GM23338 (cell line): ENCODE measurements around the gene CEMIP2. TPM values are rescaled to one million over a fixed set of nuclear protein-coding genes. Genes with fewer than 3 reads are reported as not detected.

ENCODE experiments used
- ATAC-seq: fragments of 200-7000 bp; cut with Tn5 transposase; 3 replicates; pipeline ENCODE4 v1.9.1; 2020
- DNase-seq: peaks from one replicate; pipeline ENCODE4 v3.0.0-alpha.2; 2015; ENCODE audit warnings: low spot score
- H2AFZ ChIP-seq: fragments of 200-600 bp; sonication (generic); 2 replicates; pipeline ENCODE4 v1.8.0; 2016; ENCODE audit warnings: antibody characterized with exemption, mild to moderate bottlenecking, moderate library complexity
- H3F3A ChIP-seq: fragments of 200-600 bp; sonication (generic); replicated peaks from 2 replicates; pipeline ENCODE4 v1.8.0; 2017; ENCODE audit warnings: antibody characterized with exemption, mixed run types, low read depth
- H3K27ac ChIP-seq: fragments of 200-600 bp; sonication (generic); 2 replicates; pipeline ENCODE4 v1.6.1; 2016; ENCODE audit warnings: low read depth
- H3K27me3 ChIP-seq: fragments of 200-600 bp; sonication (generic); 2 replicates; pipeline ENCODE4 v1.8.0; 2016; ENCODE audit warnings: mild to moderate bottlenecking, mixed run types, moderate library complexity; ENCODE audit not compliant: insufficient read depth
- H3K36me3 ChIP-seq: fragments of 200-600 bp; sonication (generic); 2 replicates; pipeline ENCODE4 v1.8.0; 2016; ENCODE audit warnings: mild to moderate bottlenecking; ENCODE audit not compliant: insufficient read depth
- H3K4me1 ChIP-seq: fragments of 200-600 bp; sonication (generic); 2 replicates; pipeline ENCODE4 v1.8.0; 2016; ENCODE audit warnings: mild to moderate bottlenecking, moderate library complexity; ENCODE audit not compliant: insufficient read depth
- H3K4me2 ChIP-seq: fragments of 200-600 bp; sonication (generic); 2 replicates; pipeline ENCODE4 v1.7.1; 2017; ENCODE audit warnings: mixed run types
- H3K4me3 ChIP-seq: fragments of 200-600 bp; sonication (generic); 2 replicates; pipeline ENCODE4 v1.6.1; 2016; ENCODE audit warnings: mixed run types
- H3K79me2 ChIP-seq: fragments of 200-600 bp; sonication (generic); replicated peaks from 2 replicates; pipeline ENCODE4 v1.8.0; 2017; ENCODE audit warnings: mild to moderate bottlenecking; ENCODE audit not compliant: insufficient read depth
- H3K9me2 ChIP-seq: fragments of 200-600 bp; sonication (generic); 2 replicates; pipeline ENCODE4 v1.8.0; 2017; ENCODE audit not compliant: insufficient read depth
- H4K20me1 ChIP-seq: fragments of 200-600 bp; sonication (generic); replicated peaks from 2 replicates; pipeline ENCODE4 v1.8.0; 2017; ENCODE audit warnings: mild to moderate bottlenecking; ENCODE audit not compliant: insufficient read depth
- H3K27ac Mint-ChIP-seq: 2 replicates; pipeline ENCODE4 v1.8.0; 2020; ENCODE audit warnings: inconsistent platforms, mild to moderate bottlenecking, moderate library complexity, mixed read lengths
- H3K27me3 Mint-ChIP-seq: 3 replicates; pipeline ENCODE4 v1.8.0; 2022; ENCODE audit warnings: low read depth, mild to moderate bottlenecking, moderate library complexity, mixed read lengths, inconsistent platforms; ENCODE audit not compliant: insufficient read depth, poor library complexity
- H3K36me3 Mint-ChIP-seq: 3 replicates; pipeline ENCODE4 v1.8.0; 2021; ENCODE audit warnings: low read depth, mild to moderate bottlenecking, inconsistent platforms, moderate library complexity, mixed read lengths
- H3K4me1 Mint-ChIP-seq: 3 replicates; pipeline ENCODE4 v1.8.0; 2020; ENCODE audit warnings: mild to moderate bottlenecking, inconsistent platforms, mixed read lengths
- H3K4me3 Mint-ChIP-seq: 3 replicates; pipeline ENCODE4 v1.8.0; 2021; ENCODE audit warnings: moderate library complexity, mild to moderate bottlenecking, inconsistent platforms, mixed read lengths
- H3K9me3 Mint-ChIP-seq: 3 replicates; pipeline ENCODE4 v1.8.0; 2020; ENCODE audit warnings: moderate library complexity, mild to moderate bottlenecking, inconsistent platforms, mixed read lengths
- CREB1 ChIP-seq: fragments of 250-450 bp; sonication (Bioruptor Pico); IDR thresholded peaks from 2 replicates; pipeline ENCODE4 v1.5.0; 2020; ENCODE audit warnings: low read depth, mild to moderate bottlenecking, moderate library complexity
- CTCF ChIP-seq, 2 experiments: fragments of 200-600 bp in 1 of 2; sonication (generic) in 1 of 2; conservative IDR thresholded peaks; 2 replicates each; pipeline versions ENCODE4 v1.5.1 to v1.6.1; 2016 to 2017; ENCODE audit warnings: antibody characterized with exemption in 2 of 2, low read depth in 2 of 2, mild to moderate bottlenecking in 2 of 2, moderate library complexity in 1 of 2
- ETS1 ChIP-seq: IDR thresholded peaks from 2 replicates; pipeline ENCODE4 v1.6.1; 2016; ENCODE audit warnings: antibody characterized with exemption
- EZH2 ChIP-seq: fragments of 200-600 bp; sonication (generic); IDR thresholded peaks from one replicate; pipeline ENCODE4 v1.8.0; 2017; ENCODE audit warnings: antibody characterized with exemption, mild to moderate bottlenecking, low read depth; ENCODE audit not compliant: unreplicated experiment
- EZH2phosphoT487 ChIP-seq: fragments of 200-600 bp; sonication (generic); IDR thresholded peaks from one replicate; pipeline ENCODE4 v1.8.1; 2018; ENCODE audit warnings: antibody characterized with exemption; ENCODE audit not compliant: unreplicated experiment
- NANOG ChIP-seq: IDR thresholded peaks from 2 replicates; pipeline ENCODE4 v1.6.1; 2016; ENCODE audit warnings: antibody characterized with exemption, borderline replicate concordance
- POLR2AphosphoS5 ChIP-seq: IDR thresholded peaks from 2 replicates; pipeline ENCODE4 v1.6.1; 2016; ENCODE audit warnings: antibody characterized with exemption, low read depth
- REST ChIP-seq: IDR thresholded peaks from one replicate; pipeline ENCODE4 v1.6.1; 2018; ENCODE audit warnings: antibody characterized with exemption; ENCODE audit not compliant: unreplicated experiment
- STAT1 ChIP-seq: IDR thresholded peaks from one replicate; pipeline ENCODE4 v1.6.1; 2016; ENCODE audit warnings: antibody characterized with exemption; ENCODE audit not compliant: unreplicated experiment
- polyA plus RNA-seq: library from polyadenylated mRNA; unstranded; fragments of >200 nt; fragmentation: Nextera tagmentation; extraction: Ambion mirVana; gene quantifications from 2 replicates; pipeline ENCODE4 v1.2.1, GENCODE V29; 2016
- total RNA-seq: library from RNA; depleted of rRNA; stranded (reverse); fragments of >200 nt; shearing (Covaris generic); gene quantifications from 2 replicates; pipeline ENCODE4 v1.2.3, GENCODE V29; 2014

Gene CEMIP2
- total and polyA plus RNA-seq, 2 experiments from 2014 or later = 23.0 to 76.7 TPM

- TF ChIP-seq REST = no peak
These were observed 104.3 kb downstream of the CEMIP2 start (continued) for GRCh38 chr9:71663931-71664459.

GRCh38 chr9:71663216-71663615, 105.1 kb downstream of the CEMIP2 start:
- DNase-seq = peak; percentile 73
- no peaks in the 10 kb centered on the region for H3K9me3 Mint-ChIP-seq
- H2AFZ ChIP-seq = no peak overlapping the region

GRCh38 chr9:71662082-71662481, 106.2 kb downstream of the CEMIP2 start:
- TF ChIP-seq EZH2 (no peak), EZH2phosphoT487 (no peak), REST (no peak), NANOG (no peak), CTCF (conservative IDR thresholded peaks at IDR 0.05; ENCODE audit: low read depth in 2 of 2) (no peak), POLR2AphosphoS5 (no peak), CREB1 (CRISPR knock-in tag) (no peak), ETS1 (no peak), STAT1 (no peak)
- H3K4me3 Mint-ChIP-seq = no peak overlapping the region
- no peak for ATAC-seq
- Histone ChIP-seq H4K20me1 (no peaks in the 10 kb centered on the region), H3K79me2 (no peaks in the 10 kb centered on the region), H3K9me2 (no peaks in the 10 kb centered on the region; the same call in 1 of the 2 replicates), H3K4me2 (peak overlapping the region; percentile 59; the same call in 1 of the 2 replicates), H3K27me3 (no peaks in the 10 kb centered on the region), H3F3A (no peaks in the 10 kb centered on the region), H2AFZ (no peak overlapping the region), H3K36me3 (no peaks in the 10 kb centered on the region), H3K4me1 (peaks cover 30% of the 10 kb centered on the region), H3K4me3 (no peak overlapping the region), H3K27ac (no peak overlapping the region)
- H3K9me3 Mint-ChIP-seq = no peaks in the 10 kb centered on the region
- no peak for DNase-seq
- H3K27ac Mint-ChIP-seq = no peak overlapping the region
- peaks cover 26% of the 10 kb centered on the region for H3K4me1 Mint-ChIP-seq
- H3K27me3 Mint-ChIP-seq = no peaks in the 10 kb centered on the region
- H3K36me3 Mint-ChIP-seq = no peaks in the 10 kb centered on the region; the same call in 2 of the 3 replicates

More at GRCh38 chr9:71663216-71663615, 105.1 kb downstream of the CEMIP2 start:
- Mint-ChIP-seq H3K27me3 (no peaks in the 10 kb centered on the region), H3K27ac (peak overlapping the region; percentile 60; the same call in 1 of the 2 replicates), H3K36me3 (no peaks in the 10 kb centered on the region), H3K4me1 (peaks cover 26% of the 10 kb centered on the region), H3K4me3 (peak overlapping the region; percentile 20; the same call in 1 of the 3 replicates)
- Histone ChIP-seq H4K20me1 (no peaks in the 10 kb centered on the region), H3K27ac (peak overlapping the region; percentile 96), H3K4me2 (peak overlapping the region; percentile 59), H3K4me1 (peaks cover 30% of the 10 kb centered on the region), H3K36me3 (no peaks in the 10 kb centered on the region), H3F3A (no peaks in the 10 kb centered on the region), H3K4me3 (peak overlapping the region; percentile 9; the same call in 1 of the 2 replicates), H3K9me2 (no peaks in the 10 kb centered on the region; the same call in 1 of the 2 replicates), H3K79me2 (no peaks in the 10 kb centered on the region), H3K27me3 (no peaks in the 10 kb centered on the region)
- peak; percentile 82 for ATAC-seq
- TF ChIP-seq STAT1 = no peak
- peak; percentile 53; the same call in 1 of the 2 replicates for TF ChIP-seq NANOG
